HL-60 (cell line): ENCODE data around the gene ATF6B.

Experiments used
- GABPA ChIP-seq: IDR thresholded peaks from 2 replicates; pipeline ENCODE4 v1.6.1; 2012; ENCODE audit warnings: low read depth
- POLR2AphosphoS5 ChIP-seq: IDR thresholded peaks from 2 replicates; pipeline ENCODE4 v1.6.1; 2012; ENCODE audit warnings: low read depth
- TF ChIP-seq, protein P1 (sequence below): IDR thresholded peaks from one replicate; pipeline ENCODE4 v1.5.1; 2011; ENCODE audit warnings: low read length, control low read depth, inconsistent platforms; ENCODE audit not compliant: insufficient read depth
- TF ChIP-seq, protein P2 (sequence below): IDR thresholded peaks from 2 replicates; pipeline ENCODE4 v1.6.1; 2012; ENCODE audit warnings: low read depth; ENCODE audit not compliant: insufficient replicate concordance

DNA sequence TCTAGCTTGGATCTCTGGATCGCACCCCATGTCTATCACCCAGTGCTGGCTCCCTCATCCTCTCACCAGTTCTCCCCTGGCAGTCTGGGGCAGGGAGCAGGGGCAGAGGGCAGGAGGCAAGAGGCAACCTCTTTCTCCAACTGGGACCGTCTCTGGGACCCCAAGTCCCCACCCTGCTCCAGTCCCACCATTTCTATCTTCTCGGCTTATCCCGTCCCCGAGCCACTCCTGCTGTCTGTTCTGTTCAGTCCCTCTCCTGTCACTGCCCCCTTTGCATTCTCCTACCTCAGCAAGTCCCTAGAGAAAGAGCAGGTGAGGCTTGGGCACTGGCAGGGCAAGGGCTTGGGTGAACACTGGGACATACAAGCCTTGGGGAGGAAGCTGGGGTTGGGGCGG, 18.3 kb downstream of the ATF6B start:
- TF ChIP-seq, protein P1, sequence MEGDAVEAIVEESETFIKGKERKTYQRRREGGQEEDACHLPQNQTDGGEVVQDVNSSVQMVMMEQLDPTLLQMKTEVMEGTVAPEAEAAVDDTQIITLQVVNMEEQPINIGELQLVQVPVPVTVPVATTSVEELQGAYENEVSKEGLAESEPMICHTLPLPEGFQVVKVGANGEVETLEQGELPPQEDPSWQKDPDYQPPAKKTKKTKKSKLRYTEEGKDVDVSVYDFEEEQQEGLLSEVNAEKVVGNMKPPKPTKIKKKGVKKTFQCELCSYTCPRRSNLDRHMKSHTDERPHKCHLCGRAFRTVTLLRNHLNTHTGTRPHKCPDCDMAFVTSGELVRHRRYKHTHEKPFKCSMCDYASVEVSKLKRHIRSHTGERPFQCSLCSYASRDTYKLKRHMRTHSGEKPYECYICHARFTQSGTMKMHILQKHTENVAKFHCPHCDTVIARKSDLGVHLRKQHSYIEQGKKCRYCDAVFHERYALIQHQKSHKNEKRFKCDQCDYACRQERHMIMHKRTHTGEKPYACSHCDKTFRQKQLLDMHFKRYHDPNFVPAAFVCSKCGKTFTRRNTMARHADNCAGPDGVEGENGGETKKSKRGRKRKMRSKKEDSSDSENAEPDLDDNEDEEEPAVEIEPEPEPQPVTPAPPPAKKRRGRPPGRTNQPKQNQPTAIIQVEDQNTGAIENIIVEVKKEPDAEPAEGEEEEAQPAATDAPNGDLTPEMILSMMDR: no peak
- TF ChIP-seq, protein P2, sequence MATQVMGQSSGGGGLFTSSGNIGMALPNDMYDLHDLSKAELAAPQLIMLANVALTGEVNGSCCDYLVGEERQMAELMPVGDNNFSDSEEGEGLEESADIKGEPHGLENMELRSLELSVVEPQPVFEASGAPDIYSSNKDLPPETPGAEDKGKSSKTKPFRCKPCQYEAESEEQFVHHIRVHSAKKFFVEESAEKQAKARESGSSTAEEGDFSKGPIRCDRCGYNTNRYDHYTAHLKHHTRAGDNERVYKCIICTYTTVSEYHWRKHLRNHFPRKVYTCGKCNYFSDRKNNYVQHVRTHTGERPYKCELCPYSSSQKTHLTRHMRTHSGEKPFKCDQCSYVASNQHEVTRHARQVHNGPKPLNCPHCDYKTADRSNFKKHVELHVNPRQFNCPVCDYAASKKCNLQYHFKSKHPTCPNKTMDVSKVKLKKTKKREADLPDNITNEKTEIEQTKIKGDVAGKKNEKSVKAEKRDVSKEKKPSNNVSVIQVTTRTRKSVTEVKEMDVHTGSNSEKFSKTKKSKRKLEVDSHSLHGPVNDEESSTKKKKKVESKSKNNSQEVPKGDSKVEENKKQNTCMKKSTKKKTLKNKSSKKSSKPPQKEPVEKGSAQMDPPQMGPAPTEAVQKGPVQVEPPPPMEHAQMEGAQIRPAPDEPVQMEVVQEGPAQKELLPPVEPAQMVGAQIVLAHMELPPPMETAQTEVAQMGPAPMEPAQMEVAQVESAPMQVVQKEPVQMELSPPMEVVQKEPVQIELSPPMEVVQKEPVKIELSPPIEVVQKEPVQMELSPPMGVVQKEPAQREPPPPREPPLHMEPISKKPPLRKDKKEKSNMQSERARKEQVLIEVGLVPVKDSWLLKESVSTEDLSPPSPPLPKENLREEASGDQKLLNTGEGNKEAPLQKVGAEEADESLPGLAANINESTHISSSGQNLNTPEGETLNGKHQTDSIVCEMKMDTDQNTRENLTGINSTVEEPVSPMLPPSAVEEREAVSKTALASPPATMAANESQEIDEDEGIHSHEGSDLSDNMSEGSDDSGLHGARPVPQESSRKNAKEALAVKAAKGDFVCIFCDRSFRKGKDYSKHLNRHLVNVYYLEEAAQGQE: no peak
- TF ChIP-seq GABPA (no peak), POLR2AphosphoS5 (0 out of 2 replicates have a peak, but pooled peaks have one; percentile 17)
